H1 (cell line): ENCODE data around the gene KLB. TPM values are rescaled to one million over a fixed set of nuclear protein-coding genes. Genes with fewer than 3 reads are reported as not detected.

Experiments
- CTCF ChIA-PET: fragments of 300-600 bp; sonication (Branson Sonifier 250); formaldehyde crosslinking; loops from one replicate; lab custom pipeline; 2021; ENCODE audit not compliant: partially characterized antibody; lab: Charles Lee
- POLR2A ChIA-PET: fragments of 300-600 bp; sonication (Branson Sonifier 250); formaldehyde crosslinking; loops from one replicate; lab custom pipeline; 2021; ENCODE audit warnings: inconsistent platforms; ENCODE audit not compliant: partially characterized antibody; lab: Charles Lee
- DNase-seq, 2 experiments: peaks; one replicate each; pipeline versions ENCODE4 v3.0.0 to v3.0.0-alpha.2; 2010 to 2022; ENCODE audit warnings: low spot score in 2 of 2, low read depth in 1 of 2, mixed read lengths in 1 of 2
- FAIRE-seq: peaks from 2 replicates; lab custom pipeline; 2011; peaks lifted over from hg19 to GRCh38; lab: Jason Lieb, UNC
- H2AFZ ChIP-seq: 2 replicates; pipeline ENCODE4 v1.8.1; 2012; ENCODE audit warnings: low read length, inconsistent platforms
- H2AK5ac ChIP-seq: 2 replicates; pipeline ENCODE4 v1.6.1; 2013; ENCODE audit warnings: low read depth, low read length
- H2BK120ac ChIP-seq: replicated peaks from 2 replicates; pipeline ENCODE3; 2013; ENCODE audit warnings: low read depth, low read length, inconsistent platforms
- H2BK12ac ChIP-seq: 2 replicates; pipeline ENCODE4 v1.6.1; 2013; ENCODE audit warnings: low read depth, low read length
- H2BK15ac ChIP-seq: 2 replicates; pipeline ENCODE4 v1.6.1; 2013; ENCODE audit warnings: low read length
- H2BK20ac ChIP-seq: 2 replicates; pipeline ENCODE4 v1.6.1; 2013; ENCODE audit warnings: low read length
- H2BK5ac ChIP-seq: 2 replicates; pipeline ENCODE4 v1.6.1; 2013; ENCODE audit warnings: low read depth, low read length
- H3K14ac ChIP-seq: 2 replicates; pipeline ENCODE4 v1.6.1; 2013; ENCODE audit warnings: inconsistent platforms; ENCODE audit not compliant: insufficient read length
- H3K18ac ChIP-seq: 2 replicates; pipeline ENCODE4 v1.6.1; 2013; ENCODE audit warnings: low read length; ENCODE audit errors: extremely low read depth
- H3K23ac ChIP-seq: 2 replicates; pipeline ENCODE4 v1.6.1; 2013; ENCODE audit warnings: inconsistent platforms; ENCODE audit not compliant: insufficient read length
- H3K23me2 ChIP-seq: 2 replicates; pipeline ENCODE4 v1.6.1; 2013; ENCODE audit warnings: low read depth, low read length
- H3K27ac ChIP-seq: 2 replicates; pipeline ENCODE4 v1.6.1; 2011; ENCODE audit warnings: low read depth, low read length, inconsistent platforms
- H3K27me3 ChIP-seq, 4 experiments: replicated peaks in 1 of 4; 1 replicate in 1 of 4; 2 replicates in 3 of 4; pipeline versions ENCODE4 v1.6.1 to v1.8.1; 2011 to 2013; ENCODE audit warnings: low read length in 3 of 4, mild to moderate bottlenecking in 3 of 4, inconsistent platforms in 2 of 4, mixed read lengths in 2 of 4, moderate library complexity in 1 of 4; ENCODE audit not compliant: control insufficient read depth in 3 of 4, insufficient read depth in 3 of 4; ENCODE audit errors: extremely low read depth in 1 of 4
- H3K36me3 ChIP-seq, 4 experiments: 2 replicates each; pipeline versions ENCODE4 v1.6.1 to v1.8.1; 2011 to 2013; ENCODE audit warnings: mild to moderate bottlenecking in 4 of 4, low read length in 3 of 4, moderate library complexity in 2 of 4, control low read depth in 1 of 4, inconsistent platforms in 1 of 4; ENCODE audit not compliant: insufficient read depth in 4 of 4, control insufficient read depth in 2 of 4
- H3K4ac ChIP-seq: replicated peaks from 2 replicates; pipeline ENCODE3; 2013; ENCODE audit warnings: low read length, low read depth, mixed read lengths, inconsistent platforms; ENCODE audit not compliant: insufficient read length
- H3K4me1 ChIP-seq, 4 experiments: replicated peaks in 1 of 4; 1 replicate in 1 of 4; 2 replicates in 3 of 4; pipeline versions ENCODE4 v1.6.1 to v1.8.1; 2011 to 2013; ENCODE audit warnings: low read length in 3 of 4, inconsistent platforms in 2 of 4, mixed read lengths in 1 of 4; ENCODE audit not compliant: insufficient read depth in 4 of 4, control insufficient read depth in 3 of 4
- H3K4me2 ChIP-seq, 2 experiments: 2 replicates each; pipeline versions ENCODE4 v1.6.1 to v1.8.1; 2011 to 2013; ENCODE audit warnings: low read depth in 2 of 2, low read length in 2 of 2, control low read depth in 1 of 2, inconsistent platforms in 1 of 2, mild to moderate bottlenecking in 1 of 2; ENCODE audit not compliant: insufficient read depth in 1 of 2
- H3K4me3 ChIP-seq, 4 experiments: fragments of 200-600, 300-600 bp in 1 of 4; sonication (generic), shearing (Covaris generic), sonication (Bioruptor Twin) in 1 of 4; 2 replicates each; pipeline versions ENCODE4 v1.5.1 to v1.8.1; 2011 to 2016; ENCODE audit warnings: low read length in 4 of 4, low read depth in 3 of 4, control low read depth in 2 of 4, inconsistent platforms in 2 of 4, mild to moderate bottlenecking in 2 of 4, mixed read lengths in 1 of 4, moderate library complexity in 1 of 4; ENCODE audit not compliant: insufficient read depth in 2 of 4; ENCODE audit errors: extremely low read depth in 1 of 4
- H3K56ac ChIP-seq: replicated peaks from 2 replicates; pipeline ENCODE3; 2013; ENCODE audit warnings: low read depth, mild to moderate bottlenecking, mixed read lengths, low read length, inconsistent platforms; ENCODE audit not compliant: insufficient read length
- H3K79me1 ChIP-seq: 2 replicates; pipeline ENCODE4 v1.6.1; 2013; ENCODE audit warnings: low read depth, low read length, control low read depth
- H3K79me2 ChIP-seq, 2 experiments: 2 replicates each; pipeline versions ENCODE4 v1.6.1 to v1.8.1; 2012 to 2013; ENCODE audit warnings: low read length in 2 of 2, mild to moderate bottlenecking in 2 of 2, inconsistent platforms in 1 of 2; ENCODE audit not compliant: insufficient read depth in 2 of 2, control insufficient read depth in 1 of 2
- H3K9ac ChIP-seq, 4 experiments: replicated peaks in 1 of 4; 1 replicate in 1 of 4; 2 replicates in 3 of 4; pipeline versions ENCODE4 v1.6.1 to v1.8.1; 2011 to 2013; ENCODE audit warnings: low read depth in 3 of 4, low read length in 3 of 4, control low read depth in 2 of 4, mild to moderate bottlenecking in 2 of 4, moderate library complexity in 2 of 4, inconsistent platforms in 1 of 4; ENCODE audit errors: extremely low read depth in 1 of 4
- H3K9me3 ChIP-seq, 2 experiments: 2 replicates each; pipeline versions ENCODE4 v1.6.1 to v1.8.1; 2012 to 2013; ENCODE audit warnings: mild to moderate bottlenecking in 2 of 2, moderate library complexity in 2 of 2, control low read depth in 1 of 2, inconsistent platforms in 1 of 2, low read depth in 1 of 2, low read length in 1 of 2, mixed read lengths in 1 of 2; ENCODE audit not compliant: insufficient read depth in 2 of 2
- H4K20me1 ChIP-seq, 2 experiments: replicated peaks in 1 of 2; 2 replicates each; pipeline versions ENCODE3 to v1.8.1; 2011 to 2013; ENCODE audit warnings: inconsistent platforms in 2 of 2, low read length in 2 of 2, mild to moderate bottlenecking in 1 of 2; ENCODE audit not compliant: insufficient read depth in 2 of 2, control insufficient read depth in 1 of 2
- H4K5ac ChIP-seq: 2 replicates; pipeline ENCODE4 v1.6.1; 2013; ENCODE audit warnings: low read length, low read depth, mixed read lengths, inconsistent platforms; ENCODE audit not compliant: insufficient read length
- H4K8ac ChIP-seq: 2 replicates; pipeline ENCODE4 v1.8.0; 2013; ENCODE audit warnings: mild to moderate bottlenecking, moderate library complexity, low read length, inconsistent platforms; ENCODE audit not compliant: insufficient read depth; ENCODE audit errors: extremely low read depth
- H4K91ac ChIP-seq: replicated peaks from 2 replicates; pipeline ENCODE3; 2013; ENCODE audit warnings: low read length, mixed read lengths, inconsistent platforms; ENCODE audit not compliant: insufficient read length
- ASH2L ChIP-seq: fragments of 200-600, 300-600 bp; sonication (generic); IDR thresholded peaks from one replicate; pipeline ENCODE4 v1.7.1; 2017; ENCODE audit warnings: low read length
- CEBPB ChIP-seq: IDR thresholded peaks from 2 replicates; pipeline ENCODE4 v1.6.1; 2012; ENCODE audit warnings: low read depth, low read length
- CREB1 ChIP-seq: IDR thresholded peaks from 2 replicates; pipeline ENCODE4 v1.6.1; 2012; ENCODE audit warnings: inconsistent platforms
- CTBP2 ChIP-seq: IDR thresholded peaks from 2 replicates; pipeline ENCODE4 v1.7.0; 2011; ENCODE audit warnings: borderline replicate concordance, mild to moderate bottlenecking, moderate library complexity, mixed read lengths, low read length; ENCODE audit not compliant: insufficient read depth, insufficient read length
- JUND ChIP-seq: IDR thresholded peaks from 2 replicates; pipeline ENCODE4 v1.6.1; 2011; ENCODE audit warnings: mild to moderate bottlenecking, improper control_type of control experiment, low read length
- KDM1A ChIP-seq: fragments of 200-600, 300-600 bp; sonication (generic); IDR thresholded peaks from 2 replicates; pipeline ENCODE4 v1.7.1; 2016; ENCODE audit warnings: mild to moderate bottlenecking, low read length, borderline replicate concordance
- KDM5A ChIP-seq: fragments of 200-600 bp; IDR thresholded peaks from 2 replicates; pipeline ENCODE4 v1.7.1; 2012; ENCODE audit warnings: mild to moderate bottlenecking, low read length, inconsistent platforms, mixed read lengths
- NANOG ChIP-seq: IDR thresholded peaks from 2 replicates; pipeline ENCODE4 v1.6.1; 2011; ENCODE audit warnings: low read length, low read depth, mild to moderate bottlenecking, inconsistent platforms; ENCODE audit not compliant: insufficient read depth, poor library complexity, severe bottlenecking
- PHF8 ChIP-seq: fragments of 200-600 bp; sonication (generic); conservative IDR thresholded peaks from 2 replicates; pipeline ENCODE4 v1.7.1; 2012; ENCODE audit warnings: low read depth, mild to moderate bottlenecking, inconsistent platforms, low read length, moderate library complexity
- POLR2AphosphoS5 ChIP-seq: IDR thresholded peaks from 2 replicates; pipeline ENCODE4 v1.6.1; 2011; ENCODE audit warnings: low read depth, low read length
- POU5F1 ChIP-seq: IDR thresholded peaks from 2 replicates; pipeline ENCODE4 v1.6.1; 2011; ENCODE audit warnings: low read depth, mild to moderate bottlenecking, low read length, moderate library complexity
- SAP30 ChIP-seq: fragments of 300-600 bp; sonication (generic); IDR thresholded peaks from 2 replicates; pipeline ENCODE4 v1.7.1; 2012; ENCODE audit warnings: low read length, moderate library complexity, mild to moderate bottlenecking, inconsistent platforms; ENCODE audit not compliant: insufficient read depth, insufficient replicate concordance
- SP2 ChIP-seq: IDR thresholded peaks from 2 replicates; pipeline ENCODE4 v1.6.1; 2012; ENCODE audit warnings: mild to moderate bottlenecking, low read length, inconsistent platforms
- SP4 ChIP-seq: IDR thresholded peaks from 2 replicates; pipeline ENCODE4 v1.6.1; 2012; ENCODE audit warnings: low read length, inconsistent platforms
- TCF12 ChIP-seq: IDR thresholded peaks from 2 replicates; pipeline ENCODE4 v1.6.1; 2011; ENCODE audit warnings: low read depth, mild to moderate bottlenecking, low read length
- WGBS, 2 experiments: shearing (Covaris generic) in 1 of 2; methylation state at CpG; one replicate each; pipeline versions ENCODE4 v1.1.6 to v1.1.7; 2013 to 2015; ENCODE audit warnings: low lambda C conversion rate in 2 of 2, mixed read lengths in 2 of 2, inconsistent platforms in 1 of 2, low coverage in 1 of 2, missing lambda C conversion rate in 1 of 2; ENCODE audit not compliant: insufficient replicate concordance in 2 of 2, insufficient coverage in 1 of 2, insufficient read length in 1 of 2; ENCODE audit errors: extremely low coverage in 1 of 2, missing lambda C conversion rate in 1 of 2; 5-methylcytosine and 5-hydroxymethylcytosine counted together
- polyA plus RNA-seq, 7 experiments: library from polyadenylated mRNA; depleted of rRNA in 3 of 7; stranded (reverse) in 5 of 7; unstranded in 2 of 7; fragments of >200 nt in 5 of 7; fragments of 200-250 nt in 2 of 7; gene quantifications; 1 replicate in 5 of 7; 2 replicates in 1 of 7; 4 replicates in 1 of 7; pipeline versions ENCODE4 v1.2.1 to v1.2.3, GENCODE V29; 2011 to 2013; ENCODE audit warnings: missing spikeins in 2 of 7, mixed read lengths in 2 of 7
- total RNA-seq: library from RNA; stranded (reverse); fragmentation: NEBNext Ultra II Directional; extraction: Animal tissue kit (Norgen Biotek cat#: 25700); gene quantifications from 2 replicates; pipeline ENCODE4 v1.2.1, GENCODE V29; 2021

Gene KLB
- total and polyA plus RNA-seq, 2 of the 8 experiments (the other 6 are each of a cell fraction or from before 2014, with no cell fraction given) = 0.03 TPM; not detected in 1

- Histone ChIP-seq H3K23me2 (no peaks in the 10 kb centered on the region), H2BK20ac (no peak overlapping the region), H3K4me1 (no peaks in the 10 kb centered on the region), H2BK120ac (no peak overlapping the region), H3K36me3 (peaks cover 3 to 30% (median 19%) of the 10 kb centered on the region in 4 experiments), H2AFZ (no peak overlapping the region), H3K4me2 (no peak overlapping the region), H3K27ac (no peak overlapping the region), H3K27me3 (no peaks in the 10 kb centered on the region), H4K20me1 (no peaks in the 10 kb centered on the region), H3K9me3 (no peaks in the 10 kb centered on the region), H3K23ac (no peak overlapping the region), H3K18ac (no peak overlapping the region), H3K56ac (no peak overlapping the region), H2AK5ac (no peak overlapping the region), H4K8ac (no peak overlapping the region), H3K79me1 (no peaks in the 10 kb centered on the region), H3K9ac (no peak overlapping the region), H4K5ac (no peak overlapping the region), H3K79me2 (peaks cover 0 to 4% of the 10 kb centered on the region in 2 experiments; a peak in 1 of 4 replicates), H2BK15ac (no peak overlapping the region), H4K91ac (no peak overlapping the region), H3K4me3 (no peak overlapping the region), H2BK12ac (no peak overlapping the region), H2BK5ac (no peak overlapping the region), H3K4ac (no peak overlapping the region), H3K14ac (no peak overlapping the region)
- ChIA-PET POLR2A (interaction anchor here (1.4 to 2.9 kb wide), 2 partner anchors 8 to 11 kb away, joined by 5 to 32 read pairs; partner anchors contain the start of genes LIAS and RPL9), CTCF (interaction anchor here (0.8 kb wide), 1 partner anchor 195 kb away, joined by 4 read pairs; no protein-coding TSS in a partner anchor)
- DNase-seq (no peak), FAIRE-seq (no peak)
- WGBS, 2 experiments = 92% methylated on average over 2 of the region's 2 CpGs; no CpG with 5 or more reads in 1 of the 2 experiments
- TF ChIP-seq TCF12 (no peak), JUND (no peak), SP4 (no peak), CTBP2 (no peak), CEBPB (no peak), POU5F1 (no peak), SAP30 (no peak), ASH2L (no peak), KDM1A (no peak), POLR2AphosphoS5 (no peak), CREB1 (no peak), SP2 (no peak), KDM5A (no peak), PHF8 (no peak), NANOG (no peak)
Observed at GRCh38 chr4:39464886-39465501, 58.3 kb downstream of the KLB start.
